Measurements from ENCODE around the gene ITPR3. TPM values are rescaled to one million over a fixed set of nuclear protein-coding genes. Genes with fewer than 3 reads are reported as not detected.
A peak's percentile ranks its signal among the peaks of the same experiment; 100 is the strongest.

Gene ITPR3
- total and polyA plus RNA-seq, 5 donors = 4.7 to 9.1 (median 6.4) TPM

- ATAC-seq (no peak), DNase-seq (peak in 1 of 3 donors; percentile 33)
- Histone ChIP-seq H3K4me3 (ENCODE audit: low read length) (no peak overlapping the region), H3K4me1 (ENCODE audit: control insufficient read depth, insufficient read depth, low read length) (no peaks in the 10 kb centered on the region), H3K27me3 (ENCODE audit: control insufficient read depth, insufficient read depth) (no peaks in the 10 kb centered on the region), H3K27ac (ENCODE audit: low read length) (no peak overlapping the region), H3K9me3 (ENCODE audit: control insufficient read depth, low read length) (no peaks in the 10 kb centered on the region)
- 93% methylated on average over 24 of the region's 24 CpGs for WGBS
- intact Hi-C loops (cut with DNase I) = loop anchor here in 1 of 4 donors (10.0 kb wide), 1 partner anchor 94 kb away; the partner anchor contains the start of gene BAK1
Observed at GRCh38 chr6:33678233-33678931, 57.3 kb downstream of the ITPR3 start.

- 84% methylated on average over 12 of the region's 12 CpGs for WGBS
- H3K4me1 ChIP-seq (ENCODE audit: control insufficient read depth, insufficient read depth, low read length) = no peaks in the 10 kb centered on the region
- DNase-seq = no peak
- no peaks in the 10 kb centered on the region for H3K27me3 ChIP-seq (ENCODE audit: control insufficient read depth, insufficient read depth)
- H3K9me3 ChIP-seq (ENCODE audit: control insufficient read depth, low read length) = no peaks in the 10 kb centered on the region
- H3K27ac ChIP-seq (ENCODE audit: low read length) = no peak overlapping the region
- no peak for ATAC-seq
- intact Hi-C loops (cut with DNase I) = loop anchor here in 1 of 4 donors (10.0 kb wide), 1 partner anchor 94 kb away; the partner anchor contains the start of gene BAK1
- no peak overlapping the region for H3K4me3 ChIP-seq (ENCODE audit: low read length)
Observed at GRCh38 chr6:33678932-33679490, 57.9 kb downstream of the ITPR3 start.

- ATAC-seq (no peak), DNase-seq (no peak)
- no peaks in the 10 kb centered on the region for H3K9me3 ChIP-seq (ENCODE audit: control insufficient read depth, low read length)
- H3K27ac ChIP-seq (ENCODE audit: low read length) = no peak overlapping the region
- intact Hi-C loops (cut with DNase I) = loop anchor here in 1 of 4 donors (10.0 kb wide), 1 partner anchor 95 kb away; the partner anchor contains the start of gene BAK1
- 90% methylated on average over 20 of the region's 20 CpGs for WGBS
- no peak overlapping the region for H3K4me3 ChIP-seq (ENCODE audit: low read length)
- no peaks in the 10 kb centered on the region for H3K4me1 ChIP-seq (ENCODE audit: control insufficient read depth, insufficient read depth, low read length)
- H3K27me3 ChIP-seq (ENCODE audit: control insufficient read depth, insufficient read depth) = no peaks in the 10 kb centered on the region
Observed at GRCh38 chr6:33679761-33680160, 58.6 kb downstream of the ITPR3 start.

- intact Hi-C loops (cut with DNase I) = no loop called here
- ATAC-seq = no peak
- no peak overlapping the region for H3K4me3 ChIP-seq (ENCODE audit: low read length)
- no peak overlapping the region for H3K27ac ChIP-seq (ENCODE audit: low read length)
- 96% methylated on average over 13 of the region's 13 CpGs for WGBS
- DNase-seq = peak in 1 of 3 donors; percentile 20
- H3K9me3 ChIP-seq (ENCODE audit: control insufficient read depth, low read length) = no peaks in the 10 kb centered on the region
- no peaks in the 10 kb centered on the region for H3K4me1 ChIP-seq (ENCODE audit: control insufficient read depth, insufficient read depth, low read length)
- H3K27me3 ChIP-seq (ENCODE audit: control insufficient read depth, insufficient read depth) = no peaks in the 10 kb centered on the region
Observed at GRCh38 chr6:33682341-33682740, 61.2 kb downstream of the ITPR3 start.

GRCh38 chr6:33683051-33683571 is 62.0 kb downstream of the ITPR3 start:
- Histone ChIP-seq H3K4me1 (ENCODE audit: control insufficient read depth, insufficient read depth, low read length) (no peaks in the 10 kb centered on the region), H3K9me3 (ENCODE audit: control insufficient read depth, low read length) (no peaks in the 10 kb centered on the region), H3K27me3 (ENCODE audit: control insufficient read depth, insufficient read depth) (no peaks in the 10 kb centered on the region), H3K27ac (ENCODE audit: low read length) (no peak overlapping the region), H3K4me3 (ENCODE audit: low read length) (no peak overlapping the region)
- DNase-seq (peak in 1 of 3 donors; percentile 33), ATAC-seq (no peak)
- intact Hi-C loops (cut with DNase I) = no loop called here
- 83% methylated on average over 15 of the region's 15 CpGs for whole genome bisulfite sequencing

GRCh38 chr6:33683576-33684427 is 62.7 kb downstream of the ITPR3 start:
- Histone ChIP-seq H3K27ac (ENCODE audit: low read length) (no peak overlapping the region), H3K4me1 (ENCODE audit: control insufficient read depth, insufficient read depth, low read length) (no peaks in the 10 kb centered on the region), H3K9me3 (ENCODE audit: control insufficient read depth, low read length) (no peaks in the 10 kb centered on the region), H3K27me3 (ENCODE audit: control insufficient read depth, insufficient read depth) (no peaks in the 10 kb centered on the region), H3K4me3 (ENCODE audit: low read length) (no peak overlapping the region)
- intact Hi-C loops (cut with DNase I) = no loop called here
- no peak for ATAC-seq
- 84% methylated on average over 19 of the region's 19 CpGs for WGBS
- DNase-seq = peak in 1 of 3 donors; percentile 57

- intact Hi-C loops (cut with DNase I) = no loop called here
- Histone ChIP-seq H3K27ac (ENCODE audit: low read length) (no peak overlapping the region), H3K4me3 (ENCODE audit: low read length) (no peak overlapping the region), H3K4me1 (ENCODE audit: control insufficient read depth, insufficient read depth, low read length) (no peaks in the 10 kb centered on the region), H3K9me3 (ENCODE audit: control insufficient read depth, low read length) (no peaks in the 10 kb centered on the region), H3K27me3 (ENCODE audit: control insufficient read depth, insufficient read depth) (no peaks in the 10 kb centered on the region)
- ATAC-seq (no peak), DNase-seq (peak in 1 of 3 donors; percentile 40)
- 92% methylated on average over 16 of the region's 16 CpGs for WGBS
Observed at GRCh38 chr6:33684428-33684896, 63.3 kb downstream of the ITPR3 start.

- Histone ChIP-seq H3K27me3 (ENCODE audit: control insufficient read depth, insufficient read depth) (no peaks in the 10 kb centered on the region), H3K4me3 (ENCODE audit: low read length) (no peak overlapping the region), H3K27ac (ENCODE audit: low read length) (no peak overlapping the region), H3K4me1 (ENCODE audit: control insufficient read depth, insufficient read depth, low read length) (no peaks in the 10 kb centered on the region), H3K9me3 (ENCODE audit: control insufficient read depth, low read length) (no peaks in the 10 kb centered on the region)
- intact Hi-C loops (cut with DNase I) = no loop called here
- DNase-seq (peak in 1 of 3 donors; percentile 28), ATAC-seq (no peak)
- 95% methylated on average over 7 of the region's 7 CpGs for WGBS
Observed at GRCh38 chr6:33684983-33685382, 63.9 kb downstream of the ITPR3 start.

- DNase-seq (peak in 1 of 3 donors; percentile 12), ATAC-seq (no peak)
- WGBS = 92% methylated on average over 38 of the region's 38 CpGs
- Histone ChIP-seq H3K4me3 (ENCODE audit: low read length) (no peak overlapping the region), H3K27me3 (ENCODE audit: control insufficient read depth, insufficient read depth) (no peaks in the 10 kb centered on the region), H3K4me1 (ENCODE audit: control insufficient read depth, insufficient read depth, low read length) (no peaks in the 10 kb centered on the region), H3K9me3 (ENCODE audit: control insufficient read depth, low read length) (no peaks in the 10 kb centered on the region), H3K27ac (ENCODE audit: low read length) (no peak overlapping the region)
- intact Hi-C loops (cut with DNase I) = no loop called here
Observed at GRCh38 chr6:33685411-33686224, 64.5 kb downstream of the ITPR3 start.

- intact Hi-C loops (cut with DNase I) = no loop called here
- Histone ChIP-seq H3K4me1 (ENCODE audit: control insufficient read depth, insufficient read depth, low read length) (no peaks in the 10 kb centered on the region), H3K9me3 (ENCODE audit: control insufficient read depth, low read length) (no peaks in the 10 kb centered on the region), H3K4me3 (ENCODE audit: low read length) (no peak overlapping the region), H3K27me3 (ENCODE audit: control insufficient read depth, insufficient read depth) (no peaks in the 10 kb centered on the region), H3K27ac (ENCODE audit: low read length) (no peak overlapping the region)
- DNase-seq (peak in 1 of 3 donors; percentile 20), ATAC-seq (no peak)
- WGBS = 74% methylated on average over 6 of the region's 6 CpGs
Observed at GRCh38 chr6:33686225-33686924, 65.3 kb downstream of the ITPR3 start.
